ENCODE results near the gene CD44.
A peak's percentile ranks its signal among the peaks of the same experiment; 100 is the strongest.
"Not testable (repeated sequence)": the region's sequence is repeated elsewhere in the genome, so short reads cannot be mapped to it uniquely, and the experiment has no call there.

The CD44 gene

GRCh38 chr11:35138943-35139721 lies at the start of gene CD44:
TSS of gene CD44 (plus strand) at chr11:35139171. CDS start at chr11:35139304, 133 bp downstream.
- H3K4me3 ChIP-seq (ENCODE audit: low read length), result peak within 1 kb of the TSS; percentile 75
- no peak for DNase-seq (ENCODE audit: low read depth)
- TF ChIP-seq, protein P1, sequence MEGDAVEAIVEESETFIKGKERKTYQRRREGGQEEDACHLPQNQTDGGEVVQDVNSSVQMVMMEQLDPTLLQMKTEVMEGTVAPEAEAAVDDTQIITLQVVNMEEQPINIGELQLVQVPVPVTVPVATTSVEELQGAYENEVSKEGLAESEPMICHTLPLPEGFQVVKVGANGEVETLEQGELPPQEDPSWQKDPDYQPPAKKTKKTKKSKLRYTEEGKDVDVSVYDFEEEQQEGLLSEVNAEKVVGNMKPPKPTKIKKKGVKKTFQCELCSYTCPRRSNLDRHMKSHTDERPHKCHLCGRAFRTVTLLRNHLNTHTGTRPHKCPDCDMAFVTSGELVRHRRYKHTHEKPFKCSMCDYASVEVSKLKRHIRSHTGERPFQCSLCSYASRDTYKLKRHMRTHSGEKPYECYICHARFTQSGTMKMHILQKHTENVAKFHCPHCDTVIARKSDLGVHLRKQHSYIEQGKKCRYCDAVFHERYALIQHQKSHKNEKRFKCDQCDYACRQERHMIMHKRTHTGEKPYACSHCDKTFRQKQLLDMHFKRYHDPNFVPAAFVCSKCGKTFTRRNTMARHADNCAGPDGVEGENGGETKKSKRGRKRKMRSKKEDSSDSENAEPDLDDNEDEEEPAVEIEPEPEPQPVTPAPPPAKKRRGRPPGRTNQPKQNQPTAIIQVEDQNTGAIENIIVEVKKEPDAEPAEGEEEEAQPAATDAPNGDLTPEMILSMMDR (conservative IDR thresholded peaks at IDR 0.05; ENCODE audit: low read depth, low read length), result no peak

GRCh38 chr11:35089666-35090065 lies 49.3 kb upstream of the CD44 start:
- TF ChIP-seq, protein P1 (conservative IDR thresholded peaks at IDR 0.05; ENCODE audit: low read depth, low read length), result no peak
- no peak overlapping the region for H3K4me3 ChIP-seq (ENCODE audit: low read length)
- DNase-seq (ENCODE audit: low read depth), result no peak

GRCh38 chr11:35090125-35090524 lies 48.8 kb upstream of the CD44 start:
- no peak overlapping the region for H3K4me3 ChIP-seq (ENCODE audit: low read length)
- TF ChIP-seq, protein P1 (conservative IDR thresholded peaks at IDR 0.05; ENCODE audit: low read depth, low read length), result no peak
- DNase-seq (ENCODE audit: low read depth), result no peak

DNA sequence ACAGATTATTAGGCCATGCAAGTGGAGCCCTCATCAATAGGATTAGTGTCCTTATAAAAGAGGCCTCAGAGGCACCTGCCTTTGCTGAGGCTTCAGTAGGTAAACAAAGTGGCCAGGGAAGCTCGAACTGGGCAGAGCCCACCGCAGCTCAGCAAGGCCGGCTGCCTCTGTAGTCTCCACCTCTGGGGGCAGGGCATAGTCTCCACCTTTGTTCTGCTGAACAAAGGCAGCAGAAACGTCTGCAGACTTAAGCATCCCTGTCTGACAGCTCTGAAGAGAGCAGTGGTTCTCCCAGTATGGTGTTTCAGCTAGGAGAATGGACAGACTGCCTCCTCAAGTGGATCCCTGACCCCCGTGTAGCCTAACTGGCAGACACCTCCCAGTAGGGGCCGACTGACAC lies 48.0 kb upstream of the CD44 start:
- H3K4me3 ChIP-seq (ENCODE audit: low read length); DNase-seq (ENCODE audit: low read depth): not testable (repeated sequence)

DNA sequence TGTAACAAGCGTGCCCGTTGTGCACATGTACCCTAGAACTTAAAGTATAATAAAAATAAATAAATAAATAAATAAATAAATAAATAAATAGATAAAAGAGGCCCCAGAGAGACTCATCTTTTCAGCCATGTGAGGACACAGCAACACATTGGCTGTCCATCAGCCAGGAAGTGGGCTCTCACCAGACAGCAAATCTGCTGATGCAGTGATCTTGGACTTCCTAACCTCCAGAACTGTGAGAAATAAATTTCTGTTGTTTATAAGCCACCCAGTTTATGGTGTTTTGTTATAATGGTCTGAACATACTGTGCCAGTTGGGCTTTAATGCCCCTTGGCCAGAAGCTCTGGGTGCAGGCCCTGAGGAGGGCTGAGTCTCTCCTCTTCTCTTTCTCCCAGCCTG lies 42.2 kb upstream of the CD44 start:
- DNase-seq (ENCODE audit: low read depth), result no peak
- TF ChIP-seq, protein P1 (conservative IDR thresholded peaks at IDR 0.05; ENCODE audit: low read depth, low read length), result no peak
- H3K4me3 ChIP-seq (ENCODE audit: low read length), result no peak overlapping the region

- no peak overlapping the region for H3K4me3 ChIP-seq (ENCODE audit: low read length)
- no peak for DNase-seq (ENCODE audit: low read depth)
- TF ChIP-seq, protein P1 (conservative IDR thresholded peaks at IDR 0.05; ENCODE audit: low read depth, low read length), result no peak
These were observed 41.0 kb upstream of the CD44 start for GRCh38 chr11:35097814-35098455.

- no peak overlapping the region for H3K4me3 ChIP-seq (ENCODE audit: low read length)
- TF ChIP-seq, protein P1 (conservative IDR thresholded peaks at IDR 0.05; ENCODE audit: low read depth, low read length), result no peak
- DNase-seq (ENCODE audit: low read depth), result no peak
These were observed 40.1 kb upstream of the CD44 start for GRCh38 chr11:35098855-35099254.
